OCI-LY1 (cell line): ENCODE data around the gene MYEF2.

ENCODE experiments used
- CTCF ChIP-seq: fragments of 200-600 bp; sonication (generic), shearing (Covaris generic); IDR thresholded peaks from 2 replicates; pipeline ENCODE4 v1.5.1; 2017; ENCODE audit warnings: mild to moderate bottlenecking, antibody characterized with exemption, low read length, moderate library complexity, mixed read lengths
- EZH2 ChIP-seq: fragments of 200-600 bp; sonication (generic), shearing (Covaris generic); IDR thresholded peaks from 2 replicates; pipeline ENCODE4 v1.8.0; 2017; ENCODE audit warnings: borderline replicate concordance, mixed run types, mild to moderate bottlenecking, antibody characterized with exemption, low read length, moderate library complexity, mixed read lengths

DNA sequence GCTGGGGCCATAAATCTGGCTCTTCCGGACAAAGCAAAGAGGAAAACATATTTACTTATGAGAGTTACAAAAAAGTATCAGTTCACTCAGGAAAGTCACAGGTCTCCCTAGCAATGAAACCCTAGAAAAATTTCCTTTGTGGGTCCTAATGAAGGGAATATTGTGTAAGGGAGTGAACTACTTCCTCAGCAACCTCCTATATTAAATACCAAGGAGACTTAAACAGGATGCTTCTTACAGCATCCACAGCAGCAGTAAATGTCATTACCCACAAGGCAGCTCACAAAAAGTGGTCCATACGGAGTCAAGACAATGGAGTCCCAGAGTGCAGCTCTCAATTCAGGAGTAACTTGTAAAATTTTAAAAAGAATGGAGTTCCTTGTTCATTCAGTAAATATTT, 72.2 kb downstream of the MYEF2 start:
- TF ChIP-seq CTCF (no peak), EZH2 (no peak)
